ENCODE data around the gene SYT8. TPM values are rescaled to one million over a fixed set of nuclear protein-coding genes. Genes with fewer than 3 reads are reported as not detected.

Gene SYT8
- total RNA-seq, 1 experiment from 2014 or later: 7.8 TPM

- H2AFZ ChIP-seq (ENCODE audit: low read length): no peak overlapping the region
- no peaks in the 10 kb centered on the region for H3K9me3 ChIP-seq (ENCODE audit: low read length)
- no peak overlapping the region for H3K27ac ChIP-seq (ENCODE audit: low read length)
- H3K79me2 ChIP-seq (ENCODE audit: low read length): no peaks in the 10 kb centered on the region
- DNase-seq (no peak), ATAC-seq (no peak)
- no peak overlapping the region for H3K4me2 ChIP-seq (ENCODE audit: low read length)
- no peaks in the 10 kb centered on the region for H3K9me2 ChIP-seq (replicated peaks; ENCODE audit: low read length)
- H4K20me1 ChIP-seq (ENCODE audit: low read length): no peaks in the 10 kb centered on the region
- POLR2A ChIA-PET (ENCODE audit: unreplicated experiment): no interaction called here
- no peaks in the 10 kb centered on the region for H3F3A ChIP-seq (ENCODE audit: low read length, unreplicated experiment)
- H3K4me3 ChIP-seq (ENCODE audit: low read length): no peak overlapping the region
- no peaks in the 10 kb centered on the region for H3K4me1 ChIP-seq (ENCODE audit: insufficient read depth, low read length)
- intact Hi-C loops (cut with micrococcal nuclease): no loop called here
- no peaks in the 10 kb centered on the region for H3K36me3 ChIP-seq (ENCODE audit: low read depth, low read length)
- no peaks in the 10 kb centered on the region for H3K27me3 ChIP-seq (ENCODE audit: low read length)
- CTCF ChIA-PET: no interaction called here
- TF ChIP-seq EZH2phosphoT487 (IDR thresholded peaks at IDR 0.05; ENCODE audit: borderline replicate concordance, low read length) (no peak), CTCF (conservative IDR thresholded peaks at IDR 0.05; ENCODE audit: low read depth, low read length) (no peak), EZH2 (IDR thresholded peaks at IDR 0.05; ENCODE audit: low read length, unreplicated experiment) (no peak)
- H3K9ac ChIP-seq (ENCODE audit: low read length): no peak overlapping the region
- BruUV-seq (replicated peaks): no TSS peak
Measured at GRCh38 chr11:1814691-1815090, 20.1 kb upstream of the SYT8 start.

DNA sequence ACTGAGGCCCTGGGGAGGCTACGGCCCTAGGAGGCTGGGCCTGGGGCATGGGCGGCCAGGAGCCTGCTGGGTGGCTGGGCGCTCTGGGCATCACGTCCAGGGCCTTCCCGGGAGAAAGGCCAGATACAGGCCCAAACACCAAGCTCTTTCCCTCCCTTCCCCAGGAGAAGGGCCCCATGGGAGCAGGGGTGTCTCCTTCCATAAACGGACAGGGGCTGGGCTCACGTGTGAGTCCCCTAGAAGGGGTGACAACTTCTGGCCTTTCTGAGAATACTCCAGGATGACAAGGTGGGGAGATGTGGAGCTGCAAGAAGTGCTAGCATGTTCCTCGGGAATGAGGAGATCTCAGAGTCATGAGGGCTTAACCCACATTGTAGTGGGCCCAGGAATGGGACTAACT, 19.5 kb upstream of the SYT8 start:
- intact Hi-C loops (cut with micrococcal nuclease): no loop called here
- Histone ChIP-seq H3K4me2 (ENCODE audit: low read length) (no peak overlapping the region), H3K4me1 (ENCODE audit: insufficient read depth, low read length) (no peaks in the 10 kb centered on the region), H4K20me1 (ENCODE audit: low read length) (no peaks in the 10 kb centered on the region), H3K9me2 (replicated peaks; ENCODE audit: low read length) (no peaks in the 10 kb centered on the region), H2AFZ (ENCODE audit: low read length) (no peak overlapping the region), H3K27ac (ENCODE audit: low read length) (no peak overlapping the region), H3K79me2 (ENCODE audit: low read length) (no peaks in the 10 kb centered on the region), H3F3A (ENCODE audit: low read length, unreplicated experiment) (no peaks in the 10 kb centered on the region), H3K9me3 (ENCODE audit: low read length) (no peaks in the 10 kb centered on the region), H3K36me3 (ENCODE audit: low read depth, low read length) (no peaks in the 10 kb centered on the region), H3K27me3 (ENCODE audit: low read length) (no peaks in the 10 kb centered on the region), H3K4me3 (ENCODE audit: low read length) (no peak overlapping the region), H3K9ac (ENCODE audit: low read length) (no peak overlapping the region)
- DNase-seq: no peak
- TF ChIP-seq EZH2phosphoT487 (IDR thresholded peaks at IDR 0.05; ENCODE audit: borderline replicate concordance, low read length): no peak
- TF ChIP-seq EZH2 (IDR thresholded peaks at IDR 0.05; ENCODE audit: low read length, unreplicated experiment): no peak
- TF ChIP-seq CTCF (conservative IDR thresholded peaks at IDR 0.05; ENCODE audit: low read depth, low read length): no peak
- no peak for ATAC-seq
- ChIA-PET CTCF (no interaction called here), POLR2A (ENCODE audit: unreplicated experiment) (no interaction called here)
- BruUV-seq (replicated peaks): no TSS peak

DNA sequence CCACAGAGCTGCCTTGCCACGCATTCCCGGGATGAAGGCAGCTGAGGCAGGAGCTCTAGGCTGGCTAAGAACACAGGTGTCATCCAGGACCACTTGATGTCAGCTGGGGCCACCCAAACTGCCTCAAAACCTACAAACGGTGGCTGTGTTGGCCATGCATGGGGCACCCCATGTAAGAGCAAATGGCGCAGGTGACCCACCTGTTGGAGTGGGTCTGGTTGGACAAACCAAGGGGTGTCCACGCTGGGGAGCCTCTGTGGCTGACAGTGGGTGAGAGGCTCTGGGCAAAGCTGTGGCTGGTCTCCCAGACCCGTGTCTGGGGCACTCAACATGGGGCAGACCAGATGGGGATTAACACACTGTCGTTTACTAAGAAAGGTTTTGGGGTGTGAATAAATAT, 19.0 kb upstream of the SYT8 start:
- H3F3A ChIP-seq (ENCODE audit: low read length, unreplicated experiment): no peaks in the 10 kb centered on the region
- TF ChIP-seq CTCF (conservative IDR thresholded peaks at IDR 0.05; ENCODE audit: low read depth, low read length): no peak
- TF ChIP-seq EZH2 (IDR thresholded peaks at IDR 0.05; ENCODE audit: low read length, unreplicated experiment): no peak
- no peak for TF ChIP-seq EZH2phosphoT487 (IDR thresholded peaks at IDR 0.05; ENCODE audit: borderline replicate concordance, low read length)
- H3K9me3 ChIP-seq (ENCODE audit: low read length): no peaks in the 10 kb centered on the region
- H3K9ac ChIP-seq (ENCODE audit: low read length): no peak overlapping the region
- no TSS peak for BruUV-seq (replicated peaks)
- H2AFZ ChIP-seq (ENCODE audit: low read length): no peak overlapping the region
- H3K9me2 ChIP-seq (replicated peaks; ENCODE audit: low read length): no peaks in the 10 kb centered on the region
- H3K4me3 ChIP-seq (ENCODE audit: low read length): no peak overlapping the region
- CTCF ChIA-PET: no interaction called here
- no peaks in the 10 kb centered on the region for H3K4me1 ChIP-seq (ENCODE audit: insufficient read depth, low read length)
- H4K20me1 ChIP-seq (ENCODE audit: low read length): no peaks in the 10 kb centered on the region
- intact Hi-C loops (cut with micrococcal nuclease): no loop called here
- H3K79me2 ChIP-seq (ENCODE audit: low read length): no peaks in the 10 kb centered on the region
- POLR2A ChIA-PET (ENCODE audit: unreplicated experiment): no interaction called here
- no peaks in the 10 kb centered on the region for H3K27me3 ChIP-seq (ENCODE audit: low read length)
- no peak overlapping the region for H3K27ac ChIP-seq (ENCODE audit: low read length)
- DNase-seq: no peak
- H3K4me2 ChIP-seq (ENCODE audit: low read length): no peak overlapping the region
- no peaks in the 10 kb centered on the region for H3K36me3 ChIP-seq (ENCODE audit: low read depth, low read length)
- ATAC-seq: no peak

Data from PC-3 (cell line).